Heart left ventricle (tissue), 13 donors: ENCODE data around the gene SPCS2.

Experiments
- POLR2A ChIP-seq, 2 donors: fragments of 450-650 bp; IDR thresholded peaks; one replicate each; pipeline ENCODE4 v1.6.1; 2017; ENCODE audit warnings: antibody characterized with exemption in 2 of 2, mild to moderate bottlenecking in 2 of 2, moderate library complexity in 2 of 2
- TF ChIP-seq, protein P1 (sequence below), 12 donors: fragments of 200-600 bp; sonication (generic) in 4 of 12; IDR thresholded peaks; one replicate each; pipeline versions ENCODE4 v1.5.0 to v1.8.0; 2018 to 2022; ENCODE audit warnings: antibody characterized with exemption in 12 of 12, mild to moderate bottlenecking in 5 of 12
- donor health status: ischemic (EF 13 %, LVEDD 7.1; RV severe dilation, severe dysfunction).
- donor health status: DM: no; HTN: yes; CAD: no.
- donor health status: DM: no; HTN: no; CAD: no.
- donor health status: ischemic (EF 25% LVEDD 6.9; RV normal size, moderate dysfunction).
- donor health status: ischemic (EF 25% LVEDD 5.7; RV mildly dilated, moderate dysfunction).
- donor health status: ischemic (EF 35%, LVEDD 5.7; RV mildly dilated, moderate dysfunction).
- donor health status: nonischemic (EF 11% LVEDD 7.7; RV severe dilation, severe dysfunction).
- donor health status: DM: yes; HTN: yes; CAD: no.
- donor health status: PGD.
- donor health status: ischemic (EF 29% LVEDD 5.4; RV normal size, mild dysfunction).
- donor health status: nonischemic (EF 23%, LVEDD 6.1; RV moderate dilation, normal function).

DNA sequence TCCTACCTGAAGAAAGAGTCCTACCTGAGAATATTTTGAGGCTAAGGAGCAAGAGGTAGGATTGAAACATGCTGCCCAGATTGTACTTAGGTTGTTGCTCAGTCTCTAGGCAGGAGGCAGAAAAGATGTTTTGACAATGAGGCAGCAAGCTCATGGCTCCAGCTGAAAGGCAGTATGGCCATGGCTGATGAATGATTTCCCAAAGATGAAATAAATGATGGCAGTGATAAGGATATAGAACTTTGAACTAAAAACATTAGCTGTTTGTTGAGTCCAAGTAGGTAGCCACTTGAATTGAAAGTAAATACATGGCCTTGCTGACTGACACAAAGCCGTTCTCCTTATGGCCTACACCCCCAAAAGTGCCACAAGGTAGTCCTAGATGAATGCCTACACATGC lies 32.8 kb downstream of the SPCS2 start:
- TF ChIP-seq, protein P1, sequence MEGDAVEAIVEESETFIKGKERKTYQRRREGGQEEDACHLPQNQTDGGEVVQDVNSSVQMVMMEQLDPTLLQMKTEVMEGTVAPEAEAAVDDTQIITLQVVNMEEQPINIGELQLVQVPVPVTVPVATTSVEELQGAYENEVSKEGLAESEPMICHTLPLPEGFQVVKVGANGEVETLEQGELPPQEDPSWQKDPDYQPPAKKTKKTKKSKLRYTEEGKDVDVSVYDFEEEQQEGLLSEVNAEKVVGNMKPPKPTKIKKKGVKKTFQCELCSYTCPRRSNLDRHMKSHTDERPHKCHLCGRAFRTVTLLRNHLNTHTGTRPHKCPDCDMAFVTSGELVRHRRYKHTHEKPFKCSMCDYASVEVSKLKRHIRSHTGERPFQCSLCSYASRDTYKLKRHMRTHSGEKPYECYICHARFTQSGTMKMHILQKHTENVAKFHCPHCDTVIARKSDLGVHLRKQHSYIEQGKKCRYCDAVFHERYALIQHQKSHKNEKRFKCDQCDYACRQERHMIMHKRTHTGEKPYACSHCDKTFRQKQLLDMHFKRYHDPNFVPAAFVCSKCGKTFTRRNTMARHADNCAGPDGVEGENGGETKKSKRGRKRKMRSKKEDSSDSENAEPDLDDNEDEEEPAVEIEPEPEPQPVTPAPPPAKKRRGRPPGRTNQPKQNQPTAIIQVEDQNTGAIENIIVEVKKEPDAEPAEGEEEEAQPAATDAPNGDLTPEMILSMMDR (IDR thresholded peaks at IDR 0.05): no peak
- TF ChIP-seq POLR2A (IDR thresholded peaks at IDR 0.05): no peak
